ENCODE data around the gene CNTLN.
"Not testable (repeated sequence)": the region's sequence is repeated elsewhere in the genome, so short reads cannot be mapped to it uniquely, and the experiment has no call there.

CNTLN gene

DNA sequence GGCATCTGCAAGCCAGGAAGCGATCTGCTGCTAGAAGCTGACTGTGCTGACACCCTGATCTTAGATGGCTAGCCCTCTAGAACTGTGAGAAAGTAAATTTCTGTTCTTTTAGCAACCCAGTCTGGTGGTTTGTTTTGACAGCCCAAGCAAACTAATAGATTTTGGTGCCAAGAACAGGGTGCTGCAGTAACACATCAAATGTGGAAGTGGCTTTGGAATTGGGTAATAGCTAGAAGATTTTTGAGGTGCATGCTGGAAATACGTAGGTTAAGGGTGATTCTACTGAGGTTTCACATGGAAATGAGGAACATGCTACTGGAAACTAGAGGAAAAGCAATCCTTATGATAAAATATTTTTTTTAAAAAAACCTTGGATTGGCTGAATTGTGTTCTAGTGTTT, 290.5 kb downstream of the CNTLN start:
- Histone ChIP-seq H3K4me3 (replicated peaks; ENCODE audit: low read depth, low read length) (no peak overlapping the region), H3K27me3 (replicated peaks; ENCODE audit: control insufficient read depth, insufficient read depth, low read length) (no peaks in the 10 kb centered on the region), H3K36me3 (ENCODE audit: control insufficient read depth, insufficient read depth, low read length) (no peaks in the 10 kb centered on the region)
- TF ChIP-seq, protein P1, sequence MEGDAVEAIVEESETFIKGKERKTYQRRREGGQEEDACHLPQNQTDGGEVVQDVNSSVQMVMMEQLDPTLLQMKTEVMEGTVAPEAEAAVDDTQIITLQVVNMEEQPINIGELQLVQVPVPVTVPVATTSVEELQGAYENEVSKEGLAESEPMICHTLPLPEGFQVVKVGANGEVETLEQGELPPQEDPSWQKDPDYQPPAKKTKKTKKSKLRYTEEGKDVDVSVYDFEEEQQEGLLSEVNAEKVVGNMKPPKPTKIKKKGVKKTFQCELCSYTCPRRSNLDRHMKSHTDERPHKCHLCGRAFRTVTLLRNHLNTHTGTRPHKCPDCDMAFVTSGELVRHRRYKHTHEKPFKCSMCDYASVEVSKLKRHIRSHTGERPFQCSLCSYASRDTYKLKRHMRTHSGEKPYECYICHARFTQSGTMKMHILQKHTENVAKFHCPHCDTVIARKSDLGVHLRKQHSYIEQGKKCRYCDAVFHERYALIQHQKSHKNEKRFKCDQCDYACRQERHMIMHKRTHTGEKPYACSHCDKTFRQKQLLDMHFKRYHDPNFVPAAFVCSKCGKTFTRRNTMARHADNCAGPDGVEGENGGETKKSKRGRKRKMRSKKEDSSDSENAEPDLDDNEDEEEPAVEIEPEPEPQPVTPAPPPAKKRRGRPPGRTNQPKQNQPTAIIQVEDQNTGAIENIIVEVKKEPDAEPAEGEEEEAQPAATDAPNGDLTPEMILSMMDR (IDR thresholded peaks at IDR 0.05; ENCODE audit: insufficient read depth, low read length, poor library complexity, severe bottlenecking): no peak
- no peak for DNase-seq (ENCODE audit: extremely low read depth, insufficient read length)

- TF ChIP-seq, protein P1 (IDR thresholded peaks at IDR 0.05; ENCODE audit: insufficient read depth, low read length, poor library complexity, severe bottlenecking): no peak
- Histone ChIP-seq H3K27me3 (replicated peaks; ENCODE audit: control insufficient read depth, insufficient read depth, low read length) (no peaks in the 10 kb centered on the region), H3K4me3 (replicated peaks; ENCODE audit: low read depth, low read length) (no peak overlapping the region), H3K36me3 (ENCODE audit: control insufficient read depth, insufficient read depth, low read length) (no peaks in the 10 kb centered on the region)
- no peak for DNase-seq (ENCODE audit: extremely low read depth, insufficient read length)
These were observed 298.7 kb downstream of the CNTLN start for GRCh38 chr9:17433526-17433925.

DNA sequence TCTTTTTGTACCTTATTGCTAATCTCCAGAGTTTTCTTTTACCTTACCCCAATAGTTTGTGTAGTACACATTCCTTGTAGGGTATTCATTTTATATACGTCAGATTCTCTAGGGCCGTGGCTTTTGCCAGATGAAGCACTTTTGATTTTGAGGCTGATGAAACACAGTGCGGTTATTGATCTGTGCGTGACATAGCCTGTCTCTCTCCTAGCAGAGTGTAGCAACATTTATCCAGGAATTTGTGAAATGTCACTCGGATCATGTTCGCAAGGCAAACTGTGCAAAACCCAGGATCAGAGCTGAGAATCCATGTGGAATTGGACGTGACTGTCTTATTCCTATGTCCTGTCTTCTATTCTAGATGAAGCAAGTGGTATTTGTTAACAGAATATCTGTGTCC, 302.0 kb downstream of the CNTLN start:
- Histone ChIP-seq H3K4me3 (replicated peaks; ENCODE audit: low read depth, low read length) (no peak overlapping the region), H3K27me3 (replicated peaks; ENCODE audit: control insufficient read depth, insufficient read depth, low read length) (no peaks in the 10 kb centered on the region), H3K36me3 (ENCODE audit: control insufficient read depth, insufficient read depth, low read length) (no peaks in the 10 kb centered on the region)
- DNase-seq (ENCODE audit: extremely low read depth, insufficient read length): no peak
- TF ChIP-seq, protein P1 (IDR thresholded peaks at IDR 0.05; ENCODE audit: insufficient read depth, low read length, poor library complexity, severe bottlenecking): no peak

DNA sequence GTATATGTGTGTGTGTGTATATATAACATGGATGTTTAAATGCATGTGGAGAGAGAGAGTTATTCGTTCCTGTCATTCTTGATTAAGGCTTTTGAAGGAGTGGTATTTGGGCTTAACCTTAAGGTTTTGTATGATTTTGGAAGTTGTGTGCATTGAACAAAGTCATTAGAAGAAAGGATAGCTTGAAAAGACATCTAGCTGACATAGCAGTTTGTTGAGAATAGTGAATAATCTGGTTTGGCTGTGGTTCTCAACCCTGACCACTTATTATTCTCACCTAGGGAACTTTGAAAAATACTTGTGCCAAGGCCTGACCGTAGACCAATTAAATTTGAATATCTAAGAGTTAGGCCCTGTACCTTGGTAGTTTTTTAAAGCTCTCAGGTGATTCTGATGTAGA, 303.0 kb downstream of the CNTLN start:
- Histone ChIP-seq H3K36me3 (ENCODE audit: control insufficient read depth, insufficient read depth, low read length) (no peaks in the 10 kb centered on the region), H3K4me3 (replicated peaks; ENCODE audit: low read depth, low read length) (no peak overlapping the region), H3K27me3 (replicated peaks; ENCODE audit: control insufficient read depth, insufficient read depth, low read length) (no peaks in the 10 kb centered on the region)
- TF ChIP-seq, protein P1 (IDR thresholded peaks at IDR 0.05; ENCODE audit: insufficient read depth, low read length, poor library complexity, severe bottlenecking): no peak
- no peak for DNase-seq (ENCODE audit: extremely low read depth, insufficient read length)

DNA sequence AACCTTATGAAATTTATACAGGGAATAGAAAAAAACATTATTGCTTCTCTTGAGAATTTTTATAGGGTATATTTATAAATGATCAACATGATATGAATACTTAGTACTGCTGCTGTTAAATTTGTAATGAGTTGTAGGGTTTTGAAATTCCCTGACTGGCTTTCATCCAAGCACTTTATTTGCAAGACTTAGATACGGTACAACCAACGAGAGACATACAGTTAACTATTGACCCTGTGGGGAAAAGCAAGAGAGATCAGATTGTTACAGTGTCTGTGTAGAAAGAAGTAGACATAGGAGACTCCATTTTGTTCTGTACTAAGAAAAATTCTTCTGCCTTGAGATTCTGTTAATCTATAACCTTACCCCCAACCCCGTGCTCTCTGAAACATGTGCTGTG, 310.3 kb downstream of the CNTLN start:
- H3K36me3 ChIP-seq (ENCODE audit: control insufficient read depth, insufficient read depth, low read length); H3K4me3 ChIP-seq (replicated peaks; ENCODE audit: low read depth, low read length); H3K27me3 ChIP-seq (replicated peaks; ENCODE audit: control insufficient read depth, insufficient read depth, low read length); DNase-seq (ENCODE audit: extremely low read depth, insufficient read length): not testable (repeated sequence)

DNA sequence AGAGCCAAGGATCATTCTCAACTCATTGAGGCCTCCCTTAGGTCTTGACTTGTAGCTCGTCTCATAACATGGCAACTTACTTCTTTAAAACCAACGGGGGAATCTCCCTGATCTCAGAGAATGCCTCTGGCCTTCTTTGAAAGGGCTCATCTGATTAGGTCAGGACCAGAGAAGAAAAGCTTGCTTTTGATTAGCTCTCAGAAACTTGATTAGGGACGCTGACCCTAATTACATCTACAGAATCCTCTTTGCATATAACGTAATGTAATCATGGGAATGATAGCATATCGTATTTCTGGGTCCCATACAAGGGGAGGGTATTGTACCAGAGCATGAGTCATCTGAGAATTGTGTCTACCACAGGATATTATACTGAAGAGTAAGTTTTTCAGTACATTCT, 318.9 kb downstream of the CNTLN start:
- H3K27me3 ChIP-seq (replicated peaks; ENCODE audit: control insufficient read depth, insufficient read depth, low read length): no peaks in the 10 kb centered on the region
- TF ChIP-seq, protein P1 (IDR thresholded peaks at IDR 0.05; ENCODE audit: insufficient read depth, low read length, poor library complexity, severe bottlenecking): no peak
- H3K36me3 ChIP-seq (ENCODE audit: control insufficient read depth, insufficient read depth, low read length): no peaks in the 10 kb centered on the region
- DNase-seq (ENCODE audit: extremely low read depth, insufficient read length): no peak
- H3K4me3 ChIP-seq (replicated peaks; ENCODE audit: low read depth, low read length): no peak overlapping the region

All from GM06990 (cell line).